Hematopoietic multipotent progenitor cell treated with erythropoietin and hydrocortisone succinate and interleukin-3 and kit ligand, for 8 days (in vitro differentiated cells): Measurements from ENCODE around the gene SLC50A1.

ENCODE experiments used
- DNase-seq: peaks from one replicate; pipeline ENCODE4 v3.0.0-alpha.2; 2015

The SLC50A1 gene

GRCh38 chr1:155171836-155172731 lies 36.4 kb downstream of the SLC50A1 start:
- peak; percentile 0 for DNase-seq

GRCh38 chr1:155172732-155173477 lies 37.3 kb downstream of the SLC50A1 start, which contains the start of gene KRTCAP2:
Gene KRTCAP2 (minus strand): TSS chr1:155173304. CDS start chr1:155173224, 80 bp downstream.
- peak; percentile 98 for DNase-seq

DNA sequence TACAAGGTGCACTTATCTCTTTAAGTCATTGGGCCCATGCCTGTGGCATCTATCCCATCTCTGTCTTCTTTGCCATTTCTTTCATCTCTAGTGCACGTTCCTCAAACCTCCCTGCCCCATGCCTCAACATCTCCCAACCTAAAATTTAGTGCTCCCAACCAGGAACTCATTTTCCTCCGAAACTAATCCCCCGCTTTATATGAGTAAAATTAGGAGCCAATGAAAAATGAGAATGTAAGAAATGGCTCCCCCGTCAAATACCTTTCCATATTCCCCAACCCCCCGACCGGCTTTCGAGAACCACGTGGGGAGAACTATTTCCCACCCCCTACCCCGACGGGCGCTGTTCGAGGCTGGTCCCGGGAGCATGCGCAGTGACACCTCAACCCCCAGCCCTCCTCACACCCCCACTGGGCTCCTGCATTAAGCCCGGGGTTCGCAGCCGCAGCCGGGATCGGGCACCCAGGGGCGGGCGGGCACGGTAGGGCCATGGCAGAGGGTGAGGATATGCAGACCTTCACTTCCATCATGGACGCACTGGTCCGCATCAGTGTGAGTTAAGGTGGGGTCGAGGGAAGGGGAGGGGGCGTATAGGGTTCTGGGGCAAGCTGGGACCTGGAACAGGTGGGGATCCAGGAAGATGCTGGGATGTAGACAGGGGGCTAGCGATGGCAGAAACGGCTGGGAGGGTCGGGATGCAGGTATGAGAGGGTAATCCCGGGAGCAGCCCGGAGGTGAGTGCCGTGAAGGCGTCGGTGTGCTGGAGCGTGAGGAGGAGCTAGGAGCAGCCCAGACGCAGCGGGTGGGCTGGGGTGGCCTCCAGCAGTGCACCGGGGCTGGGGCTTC lies 38.0 kb downstream of the SLC50A1 start, which contains the start of gene TRIM46:
TSS of gene TRIM46 (plus strand) at position 372 of the 846 bp plus-strand sequence. CDS start at position 490, 118 bp downstream.
- peak; percentile 63 for DNase-seq

- DNase-seq: peak; percentile 30
Measured at GRCh38 chr1:155174324-155175280, 39.0 kb downstream of the SLC50A1 start.

- no peak for DNase-seq
Measured at GRCh38 chr1:155175281-155175926, 39.8 kb downstream of the SLC50A1 start.

GRCh38 chr1:155175927-155176371 lies 40.3 kb downstream of the SLC50A1 start:
- peak; percentile 68 for DNase-seq

GRCh38 chr1:155176544-155177071 lies 41.0 kb downstream of the SLC50A1 start:
- DNase-seq: peak; percentile 90

- DNase-seq: no peak
Measured at GRCh38 chr1:155177192-155177917, 41.7 kb downstream of the SLC50A1 start.

DNA sequence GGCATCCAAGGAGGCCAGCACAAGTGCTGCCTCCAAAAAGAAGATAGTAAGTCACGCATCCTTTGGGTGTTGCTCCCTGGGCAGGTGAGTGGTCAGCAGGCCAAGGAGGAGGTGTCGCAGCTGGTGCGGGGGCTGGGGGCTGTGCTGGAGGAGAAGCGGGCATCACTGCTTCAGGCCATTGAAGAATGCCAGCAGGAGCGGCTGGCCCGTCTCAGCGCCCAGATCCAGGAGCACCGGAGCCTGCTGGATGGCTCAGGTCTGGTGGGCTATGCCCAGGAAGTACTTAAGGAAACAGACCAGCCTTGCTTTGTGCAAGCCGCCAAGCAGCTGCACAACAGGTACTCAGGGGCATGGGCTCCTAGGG lies 42.2 kb downstream of the SLC50A1 start:
- no peak for DNase-seq

DNA sequence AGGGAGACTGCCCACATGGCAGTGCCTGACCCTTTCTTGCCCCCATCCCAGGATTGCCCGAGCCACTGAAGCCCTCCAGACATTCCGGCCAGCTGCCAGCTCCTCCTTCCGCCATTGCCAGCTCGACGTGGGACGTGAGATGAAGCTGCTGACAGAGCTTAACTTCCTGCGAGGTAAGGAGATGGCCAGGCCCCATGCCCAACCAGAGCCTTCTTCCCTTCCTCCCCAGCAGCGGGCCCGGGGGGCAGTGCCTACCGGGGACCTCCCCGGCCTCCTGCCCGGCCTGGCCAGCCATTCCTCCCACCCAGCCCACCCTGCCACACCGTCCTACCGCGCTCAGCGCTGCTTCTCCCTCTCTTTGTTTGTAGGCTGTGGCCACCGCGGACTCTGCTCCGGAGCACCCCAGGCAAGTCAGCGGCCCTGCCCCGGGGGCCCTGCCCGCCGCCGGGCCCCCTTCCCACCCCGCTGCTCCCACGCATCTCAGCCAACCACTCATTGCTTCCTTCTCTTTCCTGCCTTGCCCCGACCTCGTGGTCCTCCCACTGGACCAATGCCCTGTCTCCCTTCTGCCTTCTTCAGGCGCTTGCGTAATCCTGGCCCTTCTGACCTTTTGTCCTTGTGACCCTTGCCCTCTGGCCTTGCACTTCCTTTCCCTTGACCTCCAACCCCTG lies 42.9 kb downstream of the SLC50A1 start:
- DNase-seq: no peak

- DNase-seq: no peak
Measured at GRCh38 chr1:155179112-155180031, 43.7 kb downstream of the SLC50A1 start.

DNA sequence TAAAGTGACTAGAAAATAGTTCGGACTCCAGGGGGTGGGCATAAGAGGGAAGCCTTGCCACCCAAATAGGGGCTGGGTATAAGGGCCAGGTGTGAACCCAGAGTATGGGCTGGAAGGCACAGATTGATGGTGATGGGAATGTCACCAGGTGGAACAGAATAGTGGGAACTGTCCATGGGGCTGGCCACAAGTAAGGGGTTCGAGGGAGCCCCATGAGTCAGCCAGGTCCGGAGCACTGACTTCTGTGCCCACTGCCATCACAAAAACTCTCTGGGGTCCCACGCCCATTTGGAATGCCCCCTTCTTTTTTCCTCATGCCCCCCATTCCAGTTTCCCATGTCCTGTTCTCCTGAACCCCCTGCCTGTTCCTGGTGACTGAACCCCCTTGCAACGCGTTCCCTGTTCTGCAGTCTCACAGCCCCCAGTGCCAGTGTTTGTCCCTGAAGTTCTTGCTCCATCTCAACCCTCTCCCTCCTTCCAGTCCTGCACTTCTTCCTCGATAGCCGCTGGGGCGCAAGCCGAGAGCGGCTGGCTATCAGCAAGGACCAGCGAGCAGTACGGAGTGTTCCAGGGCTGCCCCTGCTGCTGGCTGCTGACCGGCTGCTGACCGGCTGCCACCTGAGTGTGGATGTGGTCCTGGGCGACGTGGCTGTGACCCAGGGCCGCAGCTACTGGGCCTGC lies 45.9 kb downstream of the SLC50A1 start:
- no peak for DNase-seq

DNA sequence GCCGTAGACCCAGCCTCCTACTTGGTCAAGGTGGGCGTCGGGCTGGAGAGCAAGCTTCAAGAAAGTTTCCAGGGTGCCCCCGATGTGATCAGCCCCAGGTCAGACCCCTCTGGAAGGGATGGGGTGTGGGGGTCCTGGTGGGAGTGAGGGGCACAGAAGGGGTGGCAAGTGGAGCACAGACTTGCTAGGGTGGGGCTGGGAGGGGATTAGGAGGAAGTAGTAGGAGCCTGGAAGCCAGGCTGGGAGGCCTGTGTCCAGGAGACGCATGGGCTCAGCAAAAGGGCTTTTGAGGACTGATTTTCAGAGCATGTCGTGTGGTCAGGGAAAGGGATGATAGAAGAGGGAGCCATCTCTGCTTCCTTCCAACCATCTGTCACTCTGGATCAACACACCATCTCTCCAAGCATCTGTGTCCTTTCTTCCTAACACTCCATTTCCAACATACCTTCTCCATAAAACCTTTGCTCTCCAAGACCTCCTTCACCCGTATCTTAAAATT lies 46.4 kb downstream of the SLC50A1 start:
- no peak for DNase-seq

DNA sequence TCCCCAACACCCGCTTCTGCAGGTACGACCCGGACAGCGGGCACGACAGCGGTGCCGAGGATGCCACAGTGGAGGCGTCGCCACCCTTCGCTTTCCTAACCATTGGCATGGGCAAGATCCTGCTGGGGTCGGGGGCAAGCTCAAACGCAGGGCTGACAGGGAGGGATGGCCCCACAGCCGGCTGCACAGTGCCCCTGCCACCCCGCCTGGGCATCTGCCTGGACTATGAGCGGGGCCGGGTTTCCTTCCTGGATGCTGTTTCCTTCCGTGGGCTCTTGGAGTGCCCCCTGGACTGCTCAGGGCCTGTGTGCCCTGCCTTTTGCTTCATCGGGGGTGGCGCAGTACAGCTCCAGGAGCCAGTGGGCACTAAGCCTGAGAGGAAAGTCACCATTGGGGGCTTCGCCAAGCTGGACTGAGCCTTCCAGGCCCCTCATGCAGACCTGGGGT lies 48.1 kb downstream of the SLC50A1 start:
- no peak for DNase-seq

- DNase-seq: no peak
Measured at GRCh38 chr1:155184351-155184811, 48.7 kb downstream of the SLC50A1 start.

- DNase-seq: peak; percentile 54
Measured at GRCh38 chr1:155184835-155185782, 49.5 kb downstream of the SLC50A1 start.
